HG03025 (cell line): Measurements from ENCODE around the gene GALNT5.
"Not testable (repeated sequence)": the region's sequence is repeated elsewhere in the genome, so short reads cannot be mapped to it uniquely, and the experiment has no call there.

ENCODE experiments used
- ATAC-seq: cut with Tn5 transposase; IDR thresholded peaks from one replicate; pipeline ENCODE4 v1.9.1; 2021; ENCODE audit warnings: mild to moderate bottlenecking, moderate library complexity; ENCODE audit not compliant: unreplicated experiment, low FRiP score

GALNT5 gene

GRCh38 chr2:157279311-157279710 lies 21.8 kb downstream of the GALNT5 start:
- not testable (repeated sequence) for ATAC-seq

- no peak for ATAC-seq
Measured at GRCh38 chr2:157281316-157281715, 23.8 kb downstream of the GALNT5 start.

GRCh38 chr2:157283468-157283867 lies 26.0 kb downstream of the GALNT5 start:
- no peak for ATAC-seq

- no peak for ATAC-seq
Measured at GRCh38 chr2:157287160-157287559, 29.7 kb downstream of the GALNT5 start.

- ATAC-seq = no peak
Measured at GRCh38 chr2:157290525-157290924, 33.0 kb downstream of the GALNT5 start.

GRCh38 chr2:157291018-157291417 lies 33.5 kb downstream of the GALNT5 start:
- no peak for ATAC-seq

GRCh38 chr2:157292853-157293252 lies 35.3 kb downstream of the GALNT5 start:
- no peak for ATAC-seq

GRCh38 chr2:157296490-157296889 lies 39.0 kb downstream of the GALNT5 start:
- no peak for ATAC-seq

- ATAC-seq = no peak
Measured at GRCh38 chr2:157296958-157297357, 39.5 kb downstream of the GALNT5 start.

- ATAC-seq = no peak
Measured at GRCh38 chr2:157301307-157301706, 43.8 kb downstream of the GALNT5 start.

GRCh38 chr2:157302492-157303099 lies 45.1 kb downstream of the GALNT5 start:
- peak; percentile 67 for ATAC-seq

- no peak for ATAC-seq
Measured at GRCh38 chr2:157303612-157304011, 46.1 kb downstream of the GALNT5 start.

- no peak for ATAC-seq
Measured at GRCh38 chr2:157304811-157305722, 47.6 kb downstream of the GALNT5 start.

- no peak for ATAC-seq
Measured at GRCh38 chr2:157305723-157306110, 48.2 kb downstream of the GALNT5 start.

- ATAC-seq = no peak
Measured at GRCh38 chr2:157307021-157307420, 49.5 kb downstream of the GALNT5 start.

- ATAC-seq = no peak
Measured at GRCh38 chr2:157309878-157310277, 52.4 kb downstream of the GALNT5 start.

GRCh38 chr2:157311706-157312105 lies 54.2 kb downstream of the GALNT5 start:
- no peak for ATAC-seq

- no peak for ATAC-seq
Measured at GRCh38 chr2:157312866-157313486, 55.5 kb downstream of the GALNT5 start.

- ATAC-seq = no peak
Measured at GRCh38 chr2:157315901-157316300, 58.4 kb downstream of the GALNT5 start.

GRCh38 chr2:157318884-157319283 lies 61.4 kb downstream of the GALNT5 start:
- no peak for ATAC-seq

GRCh38 chr2:157319795-157320194 lies 62.3 kb downstream of the GALNT5 start:
- ATAC-seq = no peak
